Activated CD4-positive, CD25-positive, alpha-beta regulatory T cell treated with anti-CD3 and anti-CD28 coated beads, Interleukin-2, amount 50 U/mL, for 24 hours (primary cell): ENCODE data around the gene SYCN.
"Not testable (repeated sequence)": the region's sequence is repeated elsewhere in the genome, so short reads cannot be mapped to it uniquely, and the experiment has no call there.

ENCODE experiments used
- ATAC-seq, 2 donors: fragments of 150-1000 bp; cut with Tn5 transposase; one replicate each; pipeline ENCODE4 v1.10.0; 2021; ENCODE audit warnings: mild to moderate bottlenecking in 1 of 2, moderate library complexity in 1 of 2

SYCN gene

GRCh38 chr19:39203372-39204341 lies at the start of gene SYCN:
Gene SYCN (minus strand): TSS chr19:39204263. CDS start chr19:39204254, 9 bp downstream.
- ATAC-seq = no peak

- ATAC-seq = no peak
These were observed 49.5 kb upstream of the SYCN start for GRCh38 chr19:39253374-39254149.

GRCh38 chr19:39252458-39252857 lies 48.4 kb upstream of the SYCN start:
- no peak for ATAC-seq

- no peak for ATAC-seq
These were observed 47.8 kb upstream of the SYCN start for GRCh38 chr19:39251846-39252245.

- no peak for ATAC-seq
These were observed 47.0 kb upstream of the SYCN start for GRCh38 chr19:39251081-39251480.

GRCh38 chr19:39248806-39249205 lies 44.7 kb upstream of the SYCN start, which contains the start of gene IFNL4:
Gene IFNL4 (minus strand): TSS chr19:39248856.
- ATAC-seq = no peak

- ATAC-seq = peak in 1 of 2 donors; percentile 53
These were observed 43.9 kb upstream of the SYCN start for GRCh38 chr19:39247701-39248664.

- peak; percentile 37 to 64 for ATAC-seq
These were observed 43.0 kb upstream of the SYCN start for GRCh38 chr19:39246951-39247669.

- peak; percentile 47 to 50 for ATAC-seq
These were observed 41.1 kb upstream of the SYCN start for GRCh38 chr19:39245166-39245565.

- ATAC-seq = not testable (repeated sequence)
These were observed 40.5 kb upstream of the SYCN start, which contains the start of gene IFNL3 for GRCh38 chr19:39244410-39245100. Gene IFNL3 (minus strand): TSS chr19:39245006. CDS start chr19:39244967, 39 bp downstream.

- not testable (repeated sequence) for ATAC-seq
These were observed 39.7 kb upstream of the SYCN start for GRCh38 chr19:39243741-39244140.

GRCh38 chr19:39240421-39240820 lies 36.4 kb upstream of the SYCN start:
- no peak for ATAC-seq

- ATAC-seq = no peak
These were observed 34.9 kb upstream of the SYCN start for GRCh38 chr19:39238944-39239343.

- ATAC-seq = no peak
These were observed 34.1 kb upstream of the SYCN start for GRCh38 chr19:39238209-39238608.

- peak; percentile 88 to 92 for ATAC-seq
These were observed 33.4 kb upstream of the SYCN start for GRCh38 chr19:39237200-39238184.

- peak in 1 of 2 donors; percentile 25 for ATAC-seq
These were observed 32.5 kb upstream of the SYCN start for GRCh38 chr19:39236527-39236926.

GRCh38 chr19:39232708-39233107 lies 28.6 kb upstream of the SYCN start:
- ATAC-seq = no peak

GRCh38 chr19:39230096-39230764 lies 26.2 kb upstream of the SYCN start:
- no peak for ATAC-seq

GRCh38 chr19:39224910-39225309 lies 20.8 kb upstream of the SYCN start:
- no peak for ATAC-seq
